WERI-Rb-1 (cell line): Measurements from ENCODE around the gene SPATA21.

Experiments
- DNase-seq: peaks from one replicate; pipeline ENCODE4 v3.0.0-alpha.2; 2020
- H3K27ac ChIP-seq: fragments of 250-450 bp; sonication (Bioruptor Pico); 2 replicates; pipeline ENCODE4 v1.5.1; 2020; ENCODE audit warnings: mild to moderate bottlenecking, moderate library complexity
- H3K27me3 ChIP-seq: fragments of 250-450 bp; sonication (Bioruptor Pico); 2 replicates; pipeline ENCODE4 v1.5.1; 2021; ENCODE audit warnings: mild to moderate bottlenecking, low read depth, moderate library complexity; ENCODE audit not compliant: insufficient read depth, severe bottlenecking
- H3K36me3 ChIP-seq: fragments of 250-450 bp; sonication (Bioruptor Pico); 2 replicates; pipeline ENCODE4 v1.5.1; 2020; ENCODE audit warnings: mild to moderate bottlenecking, moderate library complexity
- H3K4me3 ChIP-seq: 2 replicates; pipeline ENCODE4 v1.5.1; 2011; ENCODE audit warnings: low read depth, mild to moderate bottlenecking, control low read depth, low read length
- H3K9me3 ChIP-seq: fragments of 250-450 bp; sonication (Bioruptor Pico); 2 replicates; pipeline ENCODE4 v1.5.1; 2021; ENCODE audit warnings: mild to moderate bottlenecking, moderate library complexity; ENCODE audit not compliant: severe bottlenecking
- TF ChIP-seq, protein P1 (sequence below): IDR thresholded peaks from 2 replicates; pipeline ENCODE4 v1.5.1; 2011; ENCODE audit warnings: low read depth, mild to moderate bottlenecking, control low read depth, inconsistent platforms, low read length

The SPATA21 gene

GRCh38 chr1:16354619-16355018, 82.6 kb downstream of the SPATA21 start:
- Histone ChIP-seq H3K4me3 (no peak overlapping the region), H3K36me3 (no peaks in the 10 kb centered on the region; the same call in 1 of the 2 replicates), H3K9me3 (no peaks in the 10 kb centered on the region), H3K27me3 (no peaks in the 10 kb centered on the region), H3K27ac (no peak overlapping the region)
- TF ChIP-seq, protein P1, sequence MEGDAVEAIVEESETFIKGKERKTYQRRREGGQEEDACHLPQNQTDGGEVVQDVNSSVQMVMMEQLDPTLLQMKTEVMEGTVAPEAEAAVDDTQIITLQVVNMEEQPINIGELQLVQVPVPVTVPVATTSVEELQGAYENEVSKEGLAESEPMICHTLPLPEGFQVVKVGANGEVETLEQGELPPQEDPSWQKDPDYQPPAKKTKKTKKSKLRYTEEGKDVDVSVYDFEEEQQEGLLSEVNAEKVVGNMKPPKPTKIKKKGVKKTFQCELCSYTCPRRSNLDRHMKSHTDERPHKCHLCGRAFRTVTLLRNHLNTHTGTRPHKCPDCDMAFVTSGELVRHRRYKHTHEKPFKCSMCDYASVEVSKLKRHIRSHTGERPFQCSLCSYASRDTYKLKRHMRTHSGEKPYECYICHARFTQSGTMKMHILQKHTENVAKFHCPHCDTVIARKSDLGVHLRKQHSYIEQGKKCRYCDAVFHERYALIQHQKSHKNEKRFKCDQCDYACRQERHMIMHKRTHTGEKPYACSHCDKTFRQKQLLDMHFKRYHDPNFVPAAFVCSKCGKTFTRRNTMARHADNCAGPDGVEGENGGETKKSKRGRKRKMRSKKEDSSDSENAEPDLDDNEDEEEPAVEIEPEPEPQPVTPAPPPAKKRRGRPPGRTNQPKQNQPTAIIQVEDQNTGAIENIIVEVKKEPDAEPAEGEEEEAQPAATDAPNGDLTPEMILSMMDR, result no peak
- DNase-seq, result no peak

- no peaks in the 10 kb centered on the region for H3K27me3 ChIP-seq
- H3K27ac ChIP-seq, result peak overlapping the region; percentile 92
- H3K4me3 ChIP-seq, result peak overlapping the region; percentile 98
- H3K36me3 ChIP-seq, result no peaks in the 10 kb centered on the region; the same call in 1 of the 2 replicates
- DNase-seq, result peak; percentile 52
- H3K9me3 ChIP-seq, result no peaks in the 10 kb centered on the region
- TF ChIP-seq, protein P1, result no peak
Measured at GRCh38 chr1:16352842-16353535, 84.2 kb downstream of the SPATA21 start.

DNA sequence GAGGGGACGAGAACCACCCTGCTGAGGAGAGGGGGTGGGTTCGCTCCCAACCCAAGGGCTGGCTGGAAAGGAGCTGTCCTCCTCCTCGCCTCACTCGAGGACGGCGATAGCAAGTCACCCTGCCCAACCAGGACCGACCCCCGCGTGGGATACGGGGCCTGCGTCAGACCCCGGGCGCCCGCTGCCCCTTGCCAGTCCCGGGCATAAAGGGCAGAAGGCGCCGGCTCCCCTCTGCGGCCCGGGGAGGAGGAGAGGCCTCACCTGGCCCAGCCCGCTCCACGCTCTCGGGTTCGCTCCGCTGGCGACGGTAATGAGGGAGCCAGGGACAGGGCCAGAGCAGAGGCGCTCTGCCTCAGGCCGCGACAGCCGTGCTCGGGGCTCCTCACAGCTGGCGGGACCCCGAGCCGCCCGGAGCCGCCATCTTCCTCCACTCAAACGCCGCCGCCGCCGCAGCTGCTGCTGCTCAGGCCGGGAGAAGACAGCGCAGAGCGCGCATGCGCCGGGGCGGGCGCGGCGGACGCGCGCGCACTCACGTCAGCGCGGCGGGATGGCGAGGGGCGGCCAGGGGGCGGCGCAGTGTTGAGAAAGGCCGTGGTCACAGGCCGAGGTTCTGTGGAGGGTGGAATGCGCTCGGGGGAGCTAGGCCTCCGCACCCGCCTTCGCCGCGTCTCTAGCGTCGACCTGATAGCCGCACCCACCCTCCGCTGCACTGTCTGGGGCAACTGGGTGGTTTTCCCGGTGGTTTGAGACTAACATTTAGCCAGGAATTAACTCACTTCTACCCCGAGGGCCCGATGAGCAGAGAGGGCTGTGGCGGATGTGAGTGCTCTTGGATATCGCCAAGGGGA, 85.0 kb downstream of the SPATA21 start, which contains the start of gene FBXO42:
FBXO42 (minus strand) TSS at position 487 of the 848 bp plus-strand sequence. CDS start 37,062 bp downstream, outside the sequence.
- TF ChIP-seq, protein P1, result peak; percentile 62
- Histone ChIP-seq H3K9me3 (no peaks in the 10 kb centered on the region), H3K27ac (peak within 1 kb of the TSS; percentile 92), H3K36me3 (no peaks in the 10 kb centered on the region; the same call in 1 of the 2 replicates), H3K27me3 (no peaks in the 10 kb centered on the region), H3K4me3 (peak within 1 kb of the TSS; percentile 98)
- peak; percentile 91 for DNase-seq

DNA sequence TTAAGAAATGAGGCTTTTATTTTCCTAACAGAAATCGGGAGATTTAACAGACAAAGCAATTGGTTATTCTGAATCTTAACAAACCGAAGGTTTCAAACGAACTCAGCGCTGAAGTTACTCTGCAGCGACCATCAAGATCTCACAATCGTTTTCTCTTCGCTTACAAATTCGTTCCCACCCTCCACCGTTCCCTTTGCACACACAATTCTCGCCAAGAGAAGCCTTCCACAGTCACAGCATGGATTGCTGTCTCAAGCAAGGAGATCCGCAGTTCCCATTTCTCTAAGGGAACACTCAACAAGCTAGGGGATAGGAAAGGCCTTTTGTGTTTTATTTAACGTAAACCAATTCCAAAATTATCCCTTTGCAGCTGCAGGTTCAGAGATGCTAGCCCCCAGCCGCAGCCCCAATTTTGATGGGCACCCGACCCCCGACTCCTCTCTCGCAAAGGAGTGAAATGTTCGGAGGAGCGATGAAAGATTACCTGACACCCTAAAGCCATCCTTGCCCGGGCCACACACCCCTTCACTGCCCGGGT, 85.7 kb downstream of the SPATA21 start:
- no peaks in the 10 kb centered on the region; the same call in 1 of the 2 replicates for H3K36me3 ChIP-seq
- TF ChIP-seq, protein P1, result no peak
- peak overlapping the region; percentile 92 for H3K27ac ChIP-seq

DNA sequence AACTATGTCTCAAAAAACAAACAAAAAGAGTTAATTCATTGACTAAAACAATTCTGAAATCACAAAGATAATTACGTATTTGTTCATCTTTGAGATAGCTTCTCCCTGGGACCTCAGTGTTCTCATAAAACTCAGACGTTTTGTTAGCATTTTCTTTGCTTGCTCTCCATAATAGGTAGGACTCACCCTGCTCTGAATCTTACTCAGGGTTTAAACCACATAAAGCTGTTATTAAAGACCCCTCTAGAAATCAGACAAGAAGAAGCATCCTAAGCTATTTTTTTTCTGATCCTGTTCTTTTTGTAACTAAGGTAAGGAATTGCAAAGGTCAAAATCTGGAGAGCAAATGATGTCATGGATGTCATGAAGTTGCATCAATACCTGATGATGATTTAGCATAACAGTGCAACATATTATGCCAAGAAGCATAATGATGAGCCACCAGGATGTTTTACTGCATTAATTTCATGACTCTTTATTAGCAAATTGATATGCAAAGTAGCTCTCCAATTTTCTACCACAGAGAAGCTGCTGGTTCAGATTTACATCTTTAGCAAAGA, 87.3 kb downstream of the SPATA21 start:
- H3K36me3 ChIP-seq, result no peaks in the 10 kb centered on the region; the same call in 1 of the 2 replicates
- H3K27me3 ChIP-seq, result no peaks in the 10 kb centered on the region
- no peak for DNase-seq
- H3K4me3 ChIP-seq, result no peak overlapping the region
- TF ChIP-seq, protein P1, result no peak
- H3K27ac ChIP-seq, result no peak overlapping the region
- H3K9me3 ChIP-seq, result no peaks in the 10 kb centered on the region

More for the DNA sequence above, 85.7 kb downstream of the SPATA21 start:
- DNase-seq, result no peak
- Histone ChIP-seq H3K4me3 (peak overlapping the region; percentile 98), H3K9me3 (no peaks in the 10 kb centered on the region), H3K27me3 (no peaks in the 10 kb centered on the region)
